RWPE2 (cell line): ENCODE data around the gene VOPP1.

Source experiments
- ATAC-seq: fragments of 200-7000 bp; cut with Tn5 transposase; 3 replicates; pipeline ENCODE4 v1.9.1; 2021; ENCODE audit warnings: low read depth
- DNase-seq: peaks from one replicate; pipeline ENCODE4 v3.0.0-alpha.2; 2020; ENCODE audit warnings: low spot score
- H3K27ac ChIP-seq: fragments of 450-650 bp; 2 replicates; pipeline ENCODE4 v1.5.1; 2017; ENCODE audit warnings: mild to moderate bottlenecking; ENCODE audit not compliant: poor library complexity, severe bottlenecking
- H3K27me3 ChIP-seq: fragments of 250-450 bp; sonication (Bioruptor Pico); 2 replicates; pipeline ENCODE4 v1.5.1; 2021; ENCODE audit warnings: mild to moderate bottlenecking, moderate library complexity; ENCODE audit not compliant: insufficient read depth, poor library complexity, severe bottlenecking
- H3K36me3 ChIP-seq: fragments of 250-450 bp; sonication (Bioruptor Pico); 2 replicates; pipeline ENCODE4 v1.5.1; 2020; ENCODE audit warnings: low read depth, mild to moderate bottlenecking, moderate library complexity
- H3K4me1 ChIP-seq: fragments of 250-450 bp; sonication (Bioruptor Pico); 2 replicates; pipeline ENCODE4 v1.5.1; 2021; ENCODE audit warnings: mild to moderate bottlenecking, moderate library complexity; ENCODE audit not compliant: insufficient read depth, poor library complexity, severe bottlenecking
- H3K4me3 ChIP-seq: fragments of 250-450 bp; sonication (Bioruptor Pico); 2 replicates; pipeline ENCODE4 v1.5.1; 2021; ENCODE audit warnings: mild to moderate bottlenecking, moderate library complexity; ENCODE audit not compliant: severe bottlenecking
- H3K9me3 ChIP-seq: fragments of 250-450 bp; sonication (Bioruptor Pico); 2 replicates; pipeline ENCODE4 v1.5.1; 2021; ENCODE audit warnings: mild to moderate bottlenecking, moderate library complexity; ENCODE audit not compliant: severe bottlenecking
- TF ChIP-seq, protein P1 (sequence below): fragments of 450-650 bp; IDR thresholded peaks from one replicate; pipeline ENCODE4 v1.5.1; 2017; ENCODE audit warnings: mild to moderate bottlenecking, moderate library complexity; ENCODE audit not compliant: poor library complexity, severe bottlenecking

Gene VOPP1

DNA sequence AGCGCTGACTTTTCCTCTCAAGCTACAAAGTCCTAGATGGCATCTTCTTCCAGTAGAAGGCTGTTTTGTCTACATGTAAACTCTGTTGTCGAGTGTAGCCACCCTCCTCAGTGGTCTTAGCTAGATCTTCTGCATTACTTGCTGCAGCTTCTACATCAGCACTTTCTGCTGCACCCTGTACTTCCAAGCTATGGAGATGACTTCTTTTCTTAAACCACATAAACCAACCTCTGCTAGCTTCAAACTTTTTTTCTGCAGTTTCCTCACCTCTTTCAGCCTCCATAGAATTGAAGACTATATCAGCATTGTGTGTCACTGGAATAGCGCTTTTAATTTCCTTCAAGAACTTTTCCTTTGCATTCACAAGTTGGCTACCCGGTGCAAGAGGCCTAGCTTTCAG, 119.3 kb downstream of the VOPP1 start:
- no peak overlapping the region for H3K4me3 ChIP-seq
- TF ChIP-seq, protein P1, sequence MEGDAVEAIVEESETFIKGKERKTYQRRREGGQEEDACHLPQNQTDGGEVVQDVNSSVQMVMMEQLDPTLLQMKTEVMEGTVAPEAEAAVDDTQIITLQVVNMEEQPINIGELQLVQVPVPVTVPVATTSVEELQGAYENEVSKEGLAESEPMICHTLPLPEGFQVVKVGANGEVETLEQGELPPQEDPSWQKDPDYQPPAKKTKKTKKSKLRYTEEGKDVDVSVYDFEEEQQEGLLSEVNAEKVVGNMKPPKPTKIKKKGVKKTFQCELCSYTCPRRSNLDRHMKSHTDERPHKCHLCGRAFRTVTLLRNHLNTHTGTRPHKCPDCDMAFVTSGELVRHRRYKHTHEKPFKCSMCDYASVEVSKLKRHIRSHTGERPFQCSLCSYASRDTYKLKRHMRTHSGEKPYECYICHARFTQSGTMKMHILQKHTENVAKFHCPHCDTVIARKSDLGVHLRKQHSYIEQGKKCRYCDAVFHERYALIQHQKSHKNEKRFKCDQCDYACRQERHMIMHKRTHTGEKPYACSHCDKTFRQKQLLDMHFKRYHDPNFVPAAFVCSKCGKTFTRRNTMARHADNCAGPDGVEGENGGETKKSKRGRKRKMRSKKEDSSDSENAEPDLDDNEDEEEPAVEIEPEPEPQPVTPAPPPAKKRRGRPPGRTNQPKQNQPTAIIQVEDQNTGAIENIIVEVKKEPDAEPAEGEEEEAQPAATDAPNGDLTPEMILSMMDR = no peak

DNA sequence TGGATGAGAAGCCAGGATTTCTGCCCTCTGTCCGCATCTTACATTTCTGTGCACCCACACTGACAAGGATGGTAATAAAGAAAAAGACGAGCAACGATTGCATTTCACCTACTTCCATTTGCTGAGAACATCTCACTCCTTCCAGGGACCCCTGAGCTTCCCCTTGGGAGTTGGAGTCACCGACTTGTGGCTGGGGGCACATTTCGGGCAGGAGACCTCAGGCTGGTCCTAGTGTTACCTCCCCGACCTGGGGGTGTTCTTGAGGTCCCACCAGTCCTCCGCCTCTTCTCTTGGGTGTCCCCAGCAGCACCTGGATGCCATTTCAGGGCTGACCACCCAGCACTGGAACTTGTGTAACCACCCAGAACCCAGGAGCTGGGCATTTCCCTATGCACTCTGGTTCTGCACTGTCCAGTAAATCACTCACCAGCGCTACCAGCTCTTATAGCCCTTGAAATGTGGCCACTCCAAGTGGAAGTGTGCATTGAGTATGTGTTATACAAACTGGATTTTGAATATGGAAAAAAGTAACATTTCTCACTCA, 122.2 kb downstream of the VOPP1 start:
- Histone ChIP-seq H3K36me3 (no peaks in the 10 kb centered on the region), H3K27ac (no peak overlapping the region), H3K9me3 (no peaks in the 10 kb centered on the region), H3K27me3 (no peaks in the 10 kb centered on the region), H3K4me3 (no peak overlapping the region), H3K4me1 (no peaks in the 10 kb centered on the region)
- DNase-seq = no peak
- TF ChIP-seq, protein P1 = no peak
- no peak for ATAC-seq

More for the DNA sequence above, 119.3 kb downstream of the VOPP1 start:
- Histone ChIP-seq H3K36me3 (no peaks in the 10 kb centered on the region), H3K27ac (no peak overlapping the region), H3K4me1 (no peaks in the 10 kb centered on the region), H3K27me3 (no peaks in the 10 kb centered on the region), H3K9me3 (no peaks in the 10 kb centered on the region)
- DNase-seq (no peak), ATAC-seq (no peak)

- no peaks in the 10 kb centered on the region for H3K4me1 ChIP-seq
- DNase-seq (no peak), ATAC-seq (no peak)
- H3K4me3 ChIP-seq = no peak overlapping the region
- H3K36me3 ChIP-seq = no peaks in the 10 kb centered on the region
- no peaks in the 10 kb centered on the region for H3K9me3 ChIP-seq
- H3K27ac ChIP-seq = no peak overlapping the region
- no peaks in the 10 kb centered on the region for H3K27me3 ChIP-seq
- TF ChIP-seq, protein P1 = no peak
Measured at GRCh38 chr7:55449205-55449991, 122.9 kb downstream of the VOPP1 start.

DNA sequence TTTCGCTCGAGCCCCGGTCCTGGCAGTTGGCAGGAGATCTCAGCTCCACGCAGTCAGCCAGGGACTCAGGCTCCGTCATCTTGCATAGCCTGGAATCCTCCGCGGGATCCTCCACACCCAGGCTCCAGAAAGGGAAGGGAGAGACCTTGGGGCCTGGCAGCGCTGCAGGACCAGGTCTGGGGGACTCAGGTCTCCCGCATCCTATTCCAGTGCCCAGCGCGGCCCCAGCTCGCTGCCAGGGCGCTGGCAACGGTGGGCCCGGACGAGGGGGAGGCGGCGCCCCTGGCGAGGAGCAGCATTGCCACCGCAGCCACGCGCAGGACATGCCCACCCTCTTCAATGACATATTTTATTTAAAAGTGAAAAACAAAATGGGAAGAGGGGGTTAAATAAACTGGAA, 123.8 kb downstream of the VOPP1 start:
- Histone ChIP-seq H3K4me3 (no peak overlapping the region), H3K9me3 (no peaks in the 10 kb centered on the region), H3K4me1 (no peaks in the 10 kb centered on the region), H3K27me3 (no peaks in the 10 kb centered on the region), H3K36me3 (no peaks in the 10 kb centered on the region), H3K27ac (no peak overlapping the region)
- no peak for DNase-seq
- no peak for ATAC-seq
- TF ChIP-seq, protein P1 = no peak

DNA sequence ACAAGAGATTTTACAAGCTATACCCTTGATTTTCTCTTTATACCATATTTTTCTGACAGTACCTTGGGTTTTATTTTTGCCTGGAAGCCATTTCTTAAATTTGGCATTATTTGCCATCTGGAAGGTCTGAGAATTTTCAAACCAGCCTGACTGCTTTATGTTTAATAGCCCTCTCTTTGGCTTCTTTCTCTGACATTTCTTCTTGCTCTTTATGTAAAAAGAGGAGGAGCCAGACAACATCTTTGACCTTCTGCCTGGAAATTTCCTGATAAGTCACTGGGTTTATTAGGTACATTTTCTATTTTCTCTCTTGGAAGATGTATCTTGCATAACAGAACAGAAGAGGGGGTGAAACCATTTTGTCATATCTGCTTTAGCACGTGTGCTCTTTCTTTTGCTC, 127.5 kb downstream of the VOPP1 start:
- DNase-seq (no peak), ATAC-seq (no peak)
- Histone ChIP-seq H3K36me3 (no peaks in the 10 kb centered on the region), H3K4me1 (no peaks in the 10 kb centered on the region), H3K9me3 (no peaks in the 10 kb centered on the region), H3K27me3 (no peaks in the 10 kb centered on the region), H3K4me3 (no peak overlapping the region), H3K27ac (no peak overlapping the region)
- TF ChIP-seq, protein P1 = no peak
